T-helper 2 cell (primary cell): ENCODE measurements around the gene ARID1B.

Source experiments
- DNase-seq, 5 experiments: peaks; one replicate each; pipeline versions ENCODE4 v3.0.0 to v3.0.0-alpha.2; 2012 to 2022

The ARID1B gene

GRCh38 chr6:156910938-156911337 is 133.8 kb downstream of the ARID1B start:
- DNase-seq: no peak

DNA sequence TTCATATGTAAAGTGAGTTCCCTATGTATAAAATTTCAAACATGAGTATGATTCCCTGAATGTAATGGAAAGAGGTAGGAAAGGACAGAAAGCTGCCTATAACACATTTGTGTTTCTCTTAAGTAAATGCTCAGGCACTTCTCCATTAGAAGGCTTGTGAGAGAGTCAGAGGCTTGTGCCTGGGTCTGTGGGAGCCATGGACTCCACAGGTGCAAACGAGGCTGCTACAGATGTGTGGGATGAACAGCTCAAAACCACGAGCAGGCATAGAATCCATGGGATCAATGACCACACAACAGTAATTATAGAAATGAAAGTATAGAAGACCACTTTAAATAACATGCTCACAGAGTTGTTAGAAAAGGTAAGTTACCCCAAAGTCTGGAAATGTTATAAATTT is 134.4 kb downstream of the ARID1B start:
- no peak for DNase-seq

DNA sequence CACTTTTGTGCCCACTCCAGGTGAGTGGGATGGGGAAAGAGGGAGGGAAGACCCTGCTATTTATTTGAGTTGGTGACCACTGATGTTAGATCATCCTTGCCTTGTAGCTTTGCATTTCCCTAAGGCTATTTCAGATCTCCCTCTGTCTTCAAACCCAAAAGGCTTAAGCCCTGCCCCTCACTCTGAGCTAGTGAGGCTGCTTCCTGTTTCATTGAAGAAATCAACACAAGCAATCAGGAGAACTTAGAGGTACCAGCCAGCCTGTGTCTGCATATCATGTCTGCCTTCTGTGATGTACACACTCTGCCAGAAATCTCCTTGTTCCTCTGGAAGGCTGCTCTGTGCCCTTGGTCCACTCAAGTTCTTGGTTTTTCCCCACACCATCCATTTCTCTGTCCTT is 135.3 kb downstream of the ARID1B start:
- DNase-seq: peak in 1 of 5 experiments; percentile 55

DNA sequence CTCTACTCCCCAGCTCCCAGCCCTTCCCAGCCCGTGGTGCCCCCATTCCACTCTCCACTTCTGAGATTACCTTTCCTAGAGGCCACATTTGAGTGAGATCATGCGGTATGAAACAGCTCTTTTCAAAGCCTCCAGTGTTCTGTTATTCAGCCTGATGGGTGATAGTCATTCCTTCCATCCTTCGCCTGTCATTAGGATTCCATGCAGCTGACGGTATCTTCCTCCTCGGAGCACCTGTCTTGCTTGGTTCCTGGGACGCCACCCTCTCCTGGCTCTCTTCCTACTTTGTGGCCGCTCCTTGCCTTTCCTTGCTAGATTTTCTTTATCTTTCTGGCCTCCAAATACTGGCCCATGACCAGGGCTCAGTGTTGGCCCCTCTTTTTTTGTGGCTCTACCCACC is 137.0 kb downstream of the ARID1B start:
- DNase-seq: no peak

- no peak for DNase-seq
Observed at GRCh38 chr6:156916130-156916801, 139.1 kb downstream of the ARID1B start.

- no peak for DNase-seq
Observed at GRCh38 chr6:156917213-156917612, 140.0 kb downstream of the ARID1B start.

DNA sequence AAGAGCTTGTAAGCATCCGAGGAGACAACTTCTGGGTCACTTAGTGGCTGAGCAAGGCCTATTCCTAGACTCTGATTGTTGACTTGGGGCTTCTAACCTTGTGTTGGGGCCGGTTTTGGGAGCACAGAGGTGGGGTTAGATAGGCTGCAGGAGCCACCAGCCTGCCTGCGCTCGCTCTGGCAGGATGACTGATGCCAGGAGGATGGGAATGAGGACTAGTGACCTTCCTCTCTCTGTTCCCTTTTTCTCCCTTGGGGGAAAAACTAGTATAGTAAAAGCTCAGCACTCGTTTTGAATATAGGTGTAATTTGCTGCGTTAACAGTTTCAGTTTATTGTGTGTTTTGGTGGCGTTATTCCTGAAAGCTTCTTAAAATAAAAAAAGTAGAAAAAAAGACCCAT is 141.5 kb downstream of the ARID1B start:
- no peak for DNase-seq

DNA sequence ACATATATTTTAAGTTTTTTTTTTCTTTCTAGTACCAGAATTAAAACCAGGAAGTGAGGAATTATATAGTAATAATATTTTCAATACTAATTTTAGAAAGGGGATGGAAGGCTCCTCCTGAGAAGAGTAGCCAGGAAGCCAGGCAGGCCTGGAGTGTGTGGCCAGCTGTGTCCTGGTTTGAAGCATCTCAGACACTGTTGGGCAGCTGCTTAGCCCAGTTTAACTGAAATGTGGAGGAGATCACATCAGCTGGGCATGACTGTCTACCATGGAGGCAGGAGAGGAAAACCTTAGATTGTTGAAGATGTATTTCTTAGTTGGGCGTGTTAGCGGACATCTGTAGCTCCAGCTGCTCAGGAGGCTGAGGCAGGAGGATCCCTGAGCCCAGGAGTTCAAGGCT is 142.2 kb downstream of the ARID1B start:
- no peak for DNase-seq

DNA sequence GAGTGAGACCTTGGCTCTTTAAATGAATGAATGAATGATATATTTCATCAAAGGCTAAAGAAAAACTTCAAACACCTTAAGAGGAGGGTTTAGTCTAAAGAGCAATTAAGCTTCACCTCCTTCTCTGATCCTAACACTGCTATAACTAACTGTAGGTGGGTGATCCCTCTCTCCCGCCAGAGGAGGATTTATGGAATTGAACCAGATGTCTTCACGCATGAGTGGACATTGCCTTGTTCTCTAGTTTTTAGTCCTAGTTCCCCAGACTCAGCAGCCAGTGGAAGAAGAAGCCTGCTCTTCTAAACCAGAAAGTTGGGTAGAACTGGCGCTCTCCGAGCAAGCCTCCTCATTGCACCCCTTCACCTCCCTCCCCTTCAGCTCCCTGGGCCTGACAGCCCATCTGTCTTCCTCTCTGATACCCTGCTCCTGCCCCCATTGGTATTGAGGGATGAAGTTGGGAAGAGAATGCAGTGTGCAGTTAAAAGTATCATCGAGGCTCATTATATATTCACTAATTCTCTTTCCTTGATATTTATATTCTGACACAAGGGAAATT is 142.7 kb downstream of the ARID1B start:
- no peak for DNase-seq

- no peak for DNase-seq
Observed at GRCh38 chr6:156924246-156924645, 147.1 kb downstream of the ARID1B start.

GRCh38 chr6:156925026-156925425 is 147.8 kb downstream of the ARID1B start:
- no peak for DNase-seq

DNA sequence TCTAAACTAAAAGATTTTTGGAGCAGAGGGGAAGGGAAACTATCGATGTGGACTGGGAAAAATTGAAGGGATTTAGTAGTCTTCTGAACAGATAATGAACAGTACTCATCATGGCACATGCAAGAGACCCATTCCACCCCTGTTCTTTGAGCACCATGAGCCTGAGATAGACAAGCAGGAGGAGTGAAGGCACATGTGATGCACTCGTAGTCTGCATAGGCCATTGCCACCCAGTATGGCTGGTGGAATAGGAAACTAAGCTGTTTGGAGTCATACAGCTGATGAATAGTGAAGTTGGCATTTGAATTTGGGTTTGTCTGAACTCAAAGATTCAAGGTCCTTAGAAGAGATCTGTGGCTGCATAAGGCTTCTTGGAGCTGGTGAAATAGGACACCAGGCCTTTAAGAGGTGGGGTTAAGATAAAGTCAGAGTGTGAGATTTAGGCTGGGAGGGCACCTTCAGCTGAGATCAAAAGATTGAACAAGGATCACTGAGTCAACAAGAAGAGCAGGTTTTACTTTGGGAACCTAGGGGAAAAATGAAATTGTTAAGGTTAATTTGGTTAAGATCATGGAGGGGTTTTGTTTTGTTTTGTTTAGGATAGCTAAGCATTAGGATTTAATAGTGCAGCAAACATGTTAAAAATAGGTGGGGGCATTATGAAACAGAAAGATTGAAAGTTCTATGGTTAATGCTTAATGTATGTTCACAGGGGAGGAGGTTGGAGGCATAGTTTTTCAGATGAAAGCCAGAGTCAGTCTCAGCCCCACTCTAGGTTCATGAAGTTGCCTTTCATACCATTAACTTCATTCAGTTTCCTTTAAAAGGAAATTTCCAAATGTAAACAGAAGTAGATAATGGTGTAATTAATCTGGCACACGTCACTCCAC is 148.8 kb downstream of the ARID1B start:
- peak in 1 of 5 experiments; percentile 15 for DNase-seq

DNA sequence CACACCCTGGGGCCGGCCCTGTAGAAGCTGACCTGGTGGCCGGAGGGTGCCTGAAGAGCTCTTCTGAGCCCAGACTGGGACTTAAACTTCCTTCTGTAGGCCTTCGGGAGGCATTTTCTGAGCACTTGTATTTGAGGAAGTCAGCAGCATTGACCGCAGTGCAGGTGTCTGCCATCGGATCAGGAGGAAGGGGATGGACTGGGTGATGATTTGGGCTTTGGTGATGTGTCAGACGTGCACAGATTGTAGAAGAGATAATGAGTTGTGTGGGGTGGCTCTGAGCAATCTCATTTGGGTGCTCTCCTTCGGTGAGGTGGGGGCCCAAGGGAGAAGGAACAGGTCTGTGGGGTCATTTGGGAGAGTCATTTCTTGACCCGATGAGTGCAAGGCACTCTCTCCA is 150.9 kb downstream of the ARID1B start:
- peak in 1 of 5 experiments; percentile 22 for DNase-seq

GRCh38 chr6:156928972-156929371 is 151.8 kb downstream of the ARID1B start:
- DNase-seq: no peak

DNA sequence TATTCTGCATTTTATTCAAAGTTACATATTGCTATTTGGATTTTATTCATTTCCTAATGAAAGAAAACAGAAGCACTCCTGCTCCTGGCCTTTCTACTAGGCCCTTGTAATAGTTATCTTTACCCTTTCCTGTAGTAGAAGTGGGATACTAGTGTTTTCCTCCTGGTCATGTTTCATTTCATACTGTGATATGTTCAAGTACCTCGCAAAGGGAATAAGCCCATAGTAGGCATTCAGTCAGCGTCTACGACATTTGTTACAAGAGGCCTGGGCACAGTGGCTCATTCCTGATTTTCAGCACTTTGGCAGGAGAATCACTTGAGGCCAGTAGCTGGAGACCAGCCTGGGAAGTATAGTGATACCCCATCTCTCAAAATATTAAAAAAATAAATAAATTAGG is 154.1 kb downstream of the ARID1B start:
- DNase-seq: no peak

DNA sequence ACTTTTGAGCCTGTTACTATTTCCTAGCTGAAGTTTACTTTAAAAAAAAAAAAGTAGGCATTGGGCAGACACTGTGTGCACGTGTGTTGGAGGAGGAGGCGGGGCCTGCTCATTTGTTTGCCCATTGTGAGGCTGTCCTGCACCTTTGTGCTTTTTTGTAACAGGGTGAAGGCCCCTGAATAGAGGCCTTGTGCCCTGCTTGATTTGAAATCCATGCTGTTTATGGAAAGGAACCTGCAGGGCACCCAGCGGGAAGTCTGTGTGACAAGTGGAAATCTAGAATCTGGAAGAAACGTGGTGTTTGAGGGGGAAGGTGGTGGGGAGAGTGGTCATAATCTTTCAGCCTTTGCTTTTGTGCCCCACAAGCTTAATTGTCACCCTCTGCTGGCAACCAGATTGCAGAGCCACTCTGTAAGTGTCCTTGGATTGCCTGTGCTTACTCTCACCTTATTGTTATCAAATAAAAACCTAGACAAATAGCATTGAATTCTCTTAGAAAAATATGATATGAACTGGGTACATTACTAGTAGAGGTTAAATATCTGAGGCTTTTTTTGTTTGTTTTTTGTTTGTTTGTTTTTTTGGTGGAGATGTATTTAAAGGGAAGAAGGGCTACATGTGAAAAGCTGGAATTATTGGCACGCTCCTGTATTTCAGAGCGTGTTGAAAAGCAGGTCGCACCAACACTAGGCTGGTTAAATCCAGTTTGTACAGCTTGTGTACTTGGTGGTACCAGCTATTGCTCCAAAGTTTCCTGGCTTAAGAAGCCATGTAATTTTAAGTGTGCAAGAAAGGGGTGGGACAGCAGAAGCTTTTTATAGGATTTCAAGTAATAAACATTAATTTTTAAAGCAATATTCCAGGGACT is 156.3 kb downstream of the ARID1B start:
- DNase-seq: peak in 1 of 5 experiments; percentile 16

DNA sequence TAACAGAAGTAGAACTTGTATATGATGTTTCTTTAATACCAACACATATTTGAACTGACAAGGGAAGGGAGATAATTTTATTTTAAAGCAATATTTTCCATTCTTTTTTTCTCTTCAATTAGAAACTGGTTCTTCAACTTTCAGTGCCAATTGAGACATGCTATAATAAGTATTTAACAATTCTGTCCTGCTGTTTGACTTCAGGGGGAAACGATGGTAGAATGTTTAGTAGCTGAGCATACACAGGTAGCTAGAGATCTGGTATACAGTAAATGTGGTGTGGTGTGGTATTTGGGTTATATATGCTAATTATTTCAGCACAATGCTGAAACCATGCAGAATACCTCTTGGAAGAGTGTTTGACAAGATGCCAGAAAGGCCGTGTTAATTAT is 156.9 kb downstream of the ARID1B start:
- DNase-seq: no peak

- DNase-seq: no peak
Observed at GRCh38 chr6:156935000-156935399, 157.8 kb downstream of the ARID1B start.

DNA sequence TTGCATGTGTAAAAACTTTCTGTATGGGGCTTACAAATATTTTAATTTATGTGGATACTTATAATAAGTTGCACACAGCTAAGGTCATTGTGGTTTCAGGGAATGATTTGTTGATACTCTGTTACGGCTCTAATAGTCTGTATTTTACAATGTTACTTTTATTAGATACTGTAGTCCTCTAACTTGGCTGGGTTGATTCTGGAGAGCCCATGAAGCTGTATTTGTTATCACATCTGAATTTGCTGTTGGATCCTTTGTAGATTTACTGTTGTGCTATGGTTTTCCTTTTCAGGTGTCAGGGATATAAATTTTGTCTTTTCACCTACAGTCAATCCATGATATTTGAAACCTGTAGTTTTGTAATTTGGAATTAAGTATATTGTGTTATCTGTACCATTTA is 161.0 kb downstream of the ARID1B start:
- DNase-seq: no peak

- DNase-seq: no peak
Observed at GRCh38 chr6:156940221-156940620, 163.0 kb downstream of the ARID1B start.

- no peak for DNase-seq
Observed at GRCh38 chr6:156942266-156942665, 165.1 kb downstream of the ARID1B start.

DNA sequence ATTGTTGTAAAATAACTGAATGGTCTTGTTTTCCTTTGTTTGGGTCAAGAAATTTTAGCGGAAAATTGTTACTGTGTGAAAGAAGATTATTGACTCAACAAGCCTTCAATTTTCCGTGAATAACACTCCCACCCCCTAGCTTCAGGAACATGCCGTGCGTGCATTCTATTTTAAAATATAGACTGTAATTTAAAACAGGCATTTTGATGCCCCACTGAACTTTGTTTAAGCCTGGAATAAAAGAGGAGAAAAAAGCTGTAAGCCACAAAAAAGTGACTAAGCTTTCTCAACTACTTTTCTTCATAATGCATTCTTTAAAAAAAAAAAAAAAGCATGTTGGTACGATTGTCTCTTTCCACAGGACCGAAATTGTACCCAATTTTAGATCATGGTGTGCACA is 166.0 kb downstream of the ARID1B start:
- no peak for DNase-seq

DNA sequence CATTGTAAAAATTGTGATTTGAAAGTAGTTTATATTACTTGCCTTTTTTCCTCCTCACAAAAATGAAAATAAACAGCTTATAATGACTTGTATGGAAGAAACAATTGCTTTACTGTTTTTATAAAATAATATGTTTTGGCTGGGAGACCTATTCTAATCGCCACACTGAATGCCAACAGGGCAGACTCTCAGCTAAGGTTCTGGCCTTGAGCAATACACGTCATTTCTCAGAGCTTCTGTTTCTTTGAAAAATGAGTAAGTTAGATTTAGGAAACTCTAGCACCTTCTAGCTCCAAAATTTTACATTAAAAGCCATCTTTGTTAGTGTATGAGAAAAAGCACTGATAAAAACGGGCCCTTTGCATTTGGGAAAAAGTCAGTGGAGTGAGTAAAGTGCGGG is 166.6 kb downstream of the ARID1B start:
- no peak for DNase-seq
